LNCaP clone FGC (cell line): ENCODE measurements around the gene HDGFL3.
"Not testable (repeated sequence)": the region's sequence is repeated elsewhere in the genome, so short reads cannot be mapped to it uniquely, and the experiment has no call there.

Experiments used
- DNase-seq: peaks from one replicate; pipeline ENCODE4 v3.0.0-alpha.2; 2011; ENCODE audit warnings: low read depth
- H3K4me3 ChIP-seq: 2 replicates; pipeline ENCODE4 v1.5.1; 2011; ENCODE audit warnings: mild to moderate bottlenecking, low read depth, low read length, control low read depth
- TF ChIP-seq, protein P1 (sequence below): IDR thresholded peaks from 2 replicates; pipeline ENCODE4 v1.5.1; 2012; ENCODE audit warnings: mild to moderate bottlenecking; ENCODE audit not compliant: control insufficient read depth, insufficient read depth; ENCODE audit errors: extremely low read depth

Gene HDGFL3

GRCh38 chr15:83185561-83185960 is 22.1 kb downstream of the HDGFL3 start:
- H3K4me3 ChIP-seq = no peak overlapping the region
- DNase-seq = no peak
- TF ChIP-seq, protein P1, sequence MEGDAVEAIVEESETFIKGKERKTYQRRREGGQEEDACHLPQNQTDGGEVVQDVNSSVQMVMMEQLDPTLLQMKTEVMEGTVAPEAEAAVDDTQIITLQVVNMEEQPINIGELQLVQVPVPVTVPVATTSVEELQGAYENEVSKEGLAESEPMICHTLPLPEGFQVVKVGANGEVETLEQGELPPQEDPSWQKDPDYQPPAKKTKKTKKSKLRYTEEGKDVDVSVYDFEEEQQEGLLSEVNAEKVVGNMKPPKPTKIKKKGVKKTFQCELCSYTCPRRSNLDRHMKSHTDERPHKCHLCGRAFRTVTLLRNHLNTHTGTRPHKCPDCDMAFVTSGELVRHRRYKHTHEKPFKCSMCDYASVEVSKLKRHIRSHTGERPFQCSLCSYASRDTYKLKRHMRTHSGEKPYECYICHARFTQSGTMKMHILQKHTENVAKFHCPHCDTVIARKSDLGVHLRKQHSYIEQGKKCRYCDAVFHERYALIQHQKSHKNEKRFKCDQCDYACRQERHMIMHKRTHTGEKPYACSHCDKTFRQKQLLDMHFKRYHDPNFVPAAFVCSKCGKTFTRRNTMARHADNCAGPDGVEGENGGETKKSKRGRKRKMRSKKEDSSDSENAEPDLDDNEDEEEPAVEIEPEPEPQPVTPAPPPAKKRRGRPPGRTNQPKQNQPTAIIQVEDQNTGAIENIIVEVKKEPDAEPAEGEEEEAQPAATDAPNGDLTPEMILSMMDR = no peak

DNA sequence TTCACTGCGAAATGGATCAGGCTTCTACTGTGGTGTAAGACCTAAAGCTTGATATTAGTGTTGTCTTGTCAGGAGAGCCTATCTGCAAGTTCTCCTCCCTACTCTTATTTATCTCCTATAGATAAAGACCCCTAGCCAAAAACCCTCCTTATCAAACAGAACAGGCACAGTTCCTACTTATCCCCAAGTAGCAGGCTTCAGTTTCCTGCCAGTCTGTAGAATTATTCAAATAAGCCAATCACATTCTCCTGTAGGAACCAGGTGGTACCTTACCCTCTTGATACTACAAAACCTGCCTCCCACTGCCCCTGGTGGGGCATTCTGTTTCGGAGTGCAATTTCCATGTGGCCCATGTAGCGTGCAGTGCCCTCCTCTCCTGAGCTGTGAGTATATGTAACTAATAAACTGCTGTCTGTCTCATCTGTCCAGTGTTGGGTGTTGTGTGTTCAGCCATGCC is 28.7 kb downstream of the HDGFL3 start:
- no peak for DNase-seq
- TF ChIP-seq, protein P1 = no peak

GRCh38 chr15:83178390-83178789 is 29.2 kb downstream of the HDGFL3 start:
- TF ChIP-seq, protein P1 = no peak
- H3K4me3 ChIP-seq = no peak overlapping the region
- DNase-seq = no peak

More for the DNA sequence above, 28.7 kb downstream of the HDGFL3 start:
- no peak overlapping the region for H3K4me3 ChIP-seq

DNA sequence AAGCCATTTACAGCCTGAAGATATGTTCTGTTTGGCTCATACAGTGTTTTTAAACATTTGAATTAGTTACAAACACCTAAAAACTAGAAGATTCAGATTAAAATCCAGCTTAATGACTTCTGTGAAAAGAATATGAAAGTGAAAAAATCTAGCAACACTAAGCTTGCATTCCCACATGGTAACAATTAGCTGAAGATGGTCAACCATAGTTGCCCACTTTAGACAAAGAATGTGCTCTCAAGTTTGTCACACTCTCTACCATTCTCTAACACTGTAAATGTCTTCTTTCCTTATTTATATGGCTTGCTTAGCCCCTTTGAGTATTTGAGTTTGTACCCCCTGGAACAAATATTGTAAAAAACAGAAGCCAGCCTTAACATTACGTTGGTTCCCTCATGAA is 32.7 kb downstream of the HDGFL3 start:
- H3K4me3 ChIP-seq = no peak overlapping the region
- DNase-seq = no peak

GRCh38 chr15:83170474-83171165 is 37.0 kb downstream of the HDGFL3 start:
- TF ChIP-seq, protein P1 = no peak
- DNase-seq = no peak
- no peak overlapping the region for H3K4me3 ChIP-seq

More for the DNA sequence above, 32.7 kb downstream of the HDGFL3 start:
- TF ChIP-seq, protein P1 = no peak

DNA sequence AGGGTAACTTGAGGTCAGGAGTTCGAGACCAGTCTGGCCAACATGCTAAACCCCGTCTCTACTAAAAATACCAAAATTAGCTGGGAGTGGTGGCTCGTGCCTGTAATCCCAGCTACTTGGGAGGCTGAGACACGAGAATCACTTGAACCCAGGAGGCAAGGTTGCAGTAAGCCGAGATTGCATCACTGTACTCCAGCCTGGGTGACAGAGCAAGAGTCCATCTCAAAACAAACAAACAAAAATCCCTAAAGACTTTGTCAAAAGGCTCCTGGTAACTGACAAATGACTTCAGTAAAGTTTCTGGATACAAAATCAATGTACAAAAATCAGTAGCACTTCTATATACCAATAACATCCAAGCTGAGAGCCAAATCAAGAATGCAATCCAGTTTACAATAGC is 38.0 kb downstream of the HDGFL3 start:
- not testable (repeated sequence) for H3K4me3 ChIP-seq, DNase-seq

DNA sequence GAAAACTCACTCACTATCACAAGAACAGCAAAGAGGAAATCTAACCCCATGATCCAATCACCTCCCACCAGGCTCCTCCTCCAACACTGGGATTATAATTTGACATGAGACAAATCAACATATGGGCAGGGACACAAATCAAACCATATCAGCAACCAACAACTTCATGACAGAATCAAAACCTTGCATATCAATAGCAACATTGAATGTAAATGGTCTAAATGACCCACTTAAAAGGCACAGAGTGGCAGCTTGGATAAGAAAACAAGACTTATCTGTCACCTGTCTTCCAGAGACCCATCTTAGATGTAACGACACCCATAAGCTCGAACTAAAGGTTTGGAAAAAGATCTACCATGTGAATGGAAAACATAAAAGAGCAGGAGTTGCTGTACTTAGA is 40.8 kb downstream of the HDGFL3 start:
- TF ChIP-seq, protein P1 = no peak
- no peak overlapping the region for H3K4me3 ChIP-seq
- no peak for DNase-seq
